CD14-positive monocyte (primary cell): ENCODE results near the gene UBE2H. TPM values are rescaled to one million over a fixed set of nuclear protein-coding genes. Genes with fewer than 3 reads are reported as not detected.

Experiments
- DNase-seq, 3 donors: peaks; one replicate each; pipeline ENCODE4 v3.0.0-alpha.2; 2011 to 2022
- H2AFZ ChIP-seq: 2 replicates; pipeline ENCODE4 v1.6.0; 2012; ENCODE audit warnings: mild to moderate bottlenecking, low read depth, low read length, inconsistent platforms; ENCODE audit not compliant: insufficient read depth, poor library complexity, severe bottlenecking
- H3K27ac ChIP-seq, 2 donors: 1 replicate in 1 of 2; 2 replicates in 1 of 2; pipeline ENCODE4 v1.5.1; 2012 to 2013; ENCODE audit warnings: low read length in 2 of 2, control low read depth in 1 of 2, inconsistent platforms in 1 of 2, low read depth in 1 of 2, mild to moderate bottlenecking in 1 of 2
- H3K27me3 ChIP-seq, 2 donors: one replicate each; pipeline versions ENCODE4 v1.6.0 to v1.6.1; 2011 to 2013; ENCODE audit warnings: low read length in 2 of 2; ENCODE audit not compliant: control insufficient read depth in 2 of 2, insufficient read depth in 2 of 2
- H3K36me3 ChIP-seq, 2 donors: replicated peaks in 1 of 2; 1 replicate in 1 of 2; 2 replicates in 1 of 2; pipeline versions ENCODE4 v1.5.1 to v1.6.1; 2012 to 2013; ENCODE audit warnings: low read length in 2 of 2, control low read depth in 1 of 2, inconsistent platforms in 1 of 2, mild to moderate bottlenecking in 1 of 2; ENCODE audit not compliant: insufficient read depth in 2 of 2, control insufficient read depth in 1 of 2
- H3K4me1 ChIP-seq, 2 donors: 1 replicate in 1 of 2; 2 replicates in 1 of 2; pipeline versions ENCODE4 v1.5.1 to v1.6.1; 2012 to 2013; ENCODE audit warnings: low read length in 2 of 2, control low read depth in 1 of 2, inconsistent platforms in 1 of 2, mild to moderate bottlenecking in 1 of 2, moderate library complexity in 1 of 2; ENCODE audit not compliant: insufficient read depth in 2 of 2, control insufficient read depth in 1 of 2
- H3K4me2 ChIP-seq: replicated peaks from 2 replicates; pipeline ENCODE3; 2012; ENCODE audit warnings: low read length, moderate library complexity, mild to moderate bottlenecking; ENCODE audit not compliant: poor library complexity, severe bottlenecking; ENCODE audit errors: extremely low read depth
- H3K4me3 ChIP-seq, 3 experiments: fragments of 200-600 bp in 1 of 3; sonication (generic) in 1 of 3; replicated peaks in 1 of 3; 1 replicate in 2 of 3; 2 replicates in 1 of 3; pipeline ENCODE4 v1.5.1; 2011 to 2013; ENCODE audit warnings: low read length in 3 of 3, mild to moderate bottlenecking in 3 of 3, control low read depth in 2 of 3, low read depth in 2 of 3, inconsistent platforms in 1 of 3, moderate library complexity in 1 of 3
- H3K79me2 ChIP-seq: 2 replicates; pipeline ENCODE4 v1.6.0; 2012; ENCODE audit warnings: mild to moderate bottlenecking, control low read depth, inconsistent platforms, low read length, moderate library complexity; ENCODE audit not compliant: insufficient read depth
- H3K9ac ChIP-seq: 2 replicates; pipeline ENCODE4 v1.6.0; 2017; ENCODE audit warnings: low read length, mild to moderate bottlenecking; ENCODE audit not compliant: insufficient read depth, poor library complexity, severe bottlenecking
- H3K9me3 ChIP-seq, 2 donors: replicated peaks in 1 of 2; 1 replicate in 1 of 2; 2 replicates in 1 of 2; pipeline versions ENCODE4 v1.5.1 to v1.6.1; 2012 to 2013; ENCODE audit warnings: low read length in 2 of 2, control low read depth in 1 of 2; ENCODE audit not compliant: control insufficient read depth in 1 of 2, insufficient read depth in 1 of 2
- H4K20me1 ChIP-seq: 2 replicates; pipeline ENCODE4 v1.6.0; 2012; ENCODE audit warnings: mild to moderate bottlenecking, low read length, control low read depth, moderate library complexity; ENCODE audit not compliant: insufficient read depth
- H3K27ac Mint-ChIP-seq, 7 donors: one replicate each; pipeline ENCODE4 v1.8.0; 2020; ENCODE audit warnings: mild to moderate bottlenecking in 7 of 7, mixed read lengths in 7 of 7, moderate library complexity in 6 of 7, inconsistent platforms in 2 of 7
- H3K27me3 Mint-ChIP-seq, 3 donors: one replicate each; pipeline ENCODE4 v1.8.0; 2021 to 2022; ENCODE audit warnings: low read depth in 3 of 3, mild to moderate bottlenecking in 3 of 3, mixed read lengths in 3 of 3, moderate library complexity in 3 of 3, inconsistent platforms in 1 of 3
- H3K36me3 Mint-ChIP-seq, 2 donors: one replicate each; pipeline ENCODE4 v1.8.0; 2020; ENCODE audit warnings: mixed read lengths in 2 of 2, inconsistent platforms in 1 of 2, mild to moderate bottlenecking in 1 of 2
- H3K4me1 Mint-ChIP-seq: one replicate; pipeline ENCODE4 v1.8.0; 2020; ENCODE audit warnings: mild to moderate bottlenecking, mixed read lengths
- H3K4me3 Mint-ChIP-seq, 2 donors: one replicate each; pipeline ENCODE4 v1.8.0; 2020; ENCODE audit warnings: mild to moderate bottlenecking in 2 of 2, mixed read lengths in 2 of 2, moderate library complexity in 1 of 2
- H3K9me3 Mint-ChIP-seq, 7 donors: one replicate each; pipeline ENCODE4 v1.8.0; 2020 to 2022; ENCODE audit warnings: mixed read lengths in 7 of 7, mild to moderate bottlenecking in 6 of 7, moderate library complexity in 6 of 7, inconsistent platforms in 2 of 7
- WGBS: methylation state at CpG from one replicate; pipeline ENCODE4 v1.1.5; 2013; ENCODE audit warnings: missing lambda C conversion rate; ENCODE audit not compliant: insufficient coverage; 5-methylcytosine and 5-hydroxymethylcytosine counted together
- intact Hi-C, 2 donors: fragments of 100-400 bp; cut with micrococcal nuclease; formaldehyde crosslinking; loops; one replicate each; pipeline versions ENCODE4 v1.15.0 to v1.15.1; 2023
- polyA plus RNA-seq, 3 donors: library from polyadenylated mRNA; depleted of rRNA in 1 of 3; unstranded in 2 of 3; stranded (reverse) in 1 of 3; fragments of 300-500 nt in 2 of 3; fragments of >200 nt in 1 of 3; fragmentation: Illumina TruSeq in 2 of 3; gene quantifications; 1 replicate in 2 of 3; 2 replicates in 1 of 3; pipeline ENCODE4 v1.2.3, GENCODE V29; 2012 to 2021
- TF ChIP-seq, protein P1 (sequence below): fragments of 200-600 bp; IDR thresholded peaks from one replicate; pipeline ENCODE4 v1.8.0; 2022; ENCODE audit warnings: antibody characterized with exemption, mild to moderate bottlenecking

UBE2H gene
- polyA plus RNA-seq, 3 donors, result 12.6 to 26.0 (median 16.0) TPM

GRCh38 chr7:129804111-129804889 lies 148.5 kb downstream of the UBE2H start:
- H3K4me3 ChIP-seq, result no peak overlapping the region
- H2AFZ ChIP-seq, result no peak overlapping the region
- WGBS, result 94% methylated on average over 15 of the region's 22 CpGs
- H3K27me3 Mint-ChIP-seq, result peaks cover 2 to 14% (median 3%) of the 10 kb centered on the region in 3 donors
- H3K9me3 Mint-ChIP-seq, result peaks cover 0 to 2% (median 0%) of the 10 kb centered on the region in 7 donors
- intact Hi-C loops, result no loop called here
- H3K4me1 Mint-ChIP-seq, result no peaks in the 10 kb centered on the region
- no peak overlapping the region for H3K27ac ChIP-seq
- no peaks in the 10 kb centered on the region for H3K9me3 ChIP-seq
- no peak for DNase-seq
- no peaks in the 10 kb centered on the region for H3K36me3 Mint-ChIP-seq
- no peak overlapping the region for H3K27ac Mint-ChIP-seq
- no peaks in the 10 kb centered on the region for H3K27me3 ChIP-seq
- no peaks in the 10 kb centered on the region for H4K20me1 ChIP-seq
- no peaks in the 10 kb centered on the region for H3K4me1 ChIP-seq
- TF ChIP-seq, protein P1, sequence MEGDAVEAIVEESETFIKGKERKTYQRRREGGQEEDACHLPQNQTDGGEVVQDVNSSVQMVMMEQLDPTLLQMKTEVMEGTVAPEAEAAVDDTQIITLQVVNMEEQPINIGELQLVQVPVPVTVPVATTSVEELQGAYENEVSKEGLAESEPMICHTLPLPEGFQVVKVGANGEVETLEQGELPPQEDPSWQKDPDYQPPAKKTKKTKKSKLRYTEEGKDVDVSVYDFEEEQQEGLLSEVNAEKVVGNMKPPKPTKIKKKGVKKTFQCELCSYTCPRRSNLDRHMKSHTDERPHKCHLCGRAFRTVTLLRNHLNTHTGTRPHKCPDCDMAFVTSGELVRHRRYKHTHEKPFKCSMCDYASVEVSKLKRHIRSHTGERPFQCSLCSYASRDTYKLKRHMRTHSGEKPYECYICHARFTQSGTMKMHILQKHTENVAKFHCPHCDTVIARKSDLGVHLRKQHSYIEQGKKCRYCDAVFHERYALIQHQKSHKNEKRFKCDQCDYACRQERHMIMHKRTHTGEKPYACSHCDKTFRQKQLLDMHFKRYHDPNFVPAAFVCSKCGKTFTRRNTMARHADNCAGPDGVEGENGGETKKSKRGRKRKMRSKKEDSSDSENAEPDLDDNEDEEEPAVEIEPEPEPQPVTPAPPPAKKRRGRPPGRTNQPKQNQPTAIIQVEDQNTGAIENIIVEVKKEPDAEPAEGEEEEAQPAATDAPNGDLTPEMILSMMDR, result no peak
- H3K4me3 Mint-ChIP-seq, result no peak overlapping the region
- no peaks in the 10 kb centered on the region for H3K36me3 ChIP-seq
- no peak overlapping the region for H3K4me2 ChIP-seq
- H3K9ac ChIP-seq, result no peak overlapping the region
- H3K79me2 ChIP-seq, result no peaks in the 10 kb centered on the region

DNA sequence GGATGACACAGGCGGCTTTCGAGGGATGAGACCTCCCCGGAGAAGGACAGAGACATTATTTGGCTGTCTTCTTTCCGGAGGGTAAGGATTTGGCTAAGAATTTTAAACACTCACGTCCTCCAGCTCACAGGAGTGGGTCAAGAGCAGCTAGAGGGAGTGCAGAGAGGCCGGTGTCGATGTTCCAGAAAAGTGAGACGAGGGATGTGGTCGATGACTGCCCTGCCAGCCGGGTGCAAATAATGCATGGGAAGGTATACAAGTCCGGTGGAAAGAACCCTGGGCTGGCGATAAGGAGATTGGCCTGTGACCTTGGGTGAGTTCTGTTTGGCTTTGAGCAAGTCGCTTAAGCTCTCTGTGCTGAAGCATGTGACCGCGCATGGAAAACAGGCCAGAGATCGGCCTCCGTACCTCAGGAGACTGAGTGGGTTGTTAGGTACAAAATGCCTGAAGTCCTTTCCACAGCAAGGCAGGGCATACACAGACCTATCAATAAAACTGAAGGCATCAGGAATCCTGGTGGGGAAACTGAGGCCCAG lies 149.1 kb downstream of the UBE2H start:
- intact Hi-C loops, result no loop called here
- DNase-seq, result no peak
- 90% methylated on average over 10 of the region's 17 CpGs for WGBS
- H3K9ac ChIP-seq, result no peak overlapping the region
- TF ChIP-seq, protein P1, result no peak
- H3K27ac Mint-ChIP-seq, result no peak overlapping the region
- no peaks in the 10 kb centered on the region for H3K9me3 ChIP-seq
- no peak overlapping the region for H3K27ac ChIP-seq
- no peak overlapping the region for H3K4me3 Mint-ChIP-seq
- H3K9me3 Mint-ChIP-seq, result peaks cover 0 to 2% (median 0%) of the 10 kb centered on the region in 7 donors
- no peaks in the 10 kb centered on the region for H3K36me3 ChIP-seq
- H3K4me2 ChIP-seq, result no peak overlapping the region
- H3K4me3 ChIP-seq, result no peak overlapping the region
- H3K27me3 Mint-ChIP-seq, result peaks cover 2 to 14% (median 7%) of the 10 kb centered on the region in 3 donors
- H3K4me1 ChIP-seq, result no peaks in the 10 kb centered on the region
- H3K27me3 ChIP-seq, result no peaks in the 10 kb centered on the region
- H3K79me2 ChIP-seq, result no peaks in the 10 kb centered on the region
- H3K36me3 Mint-ChIP-seq, result no peaks in the 10 kb centered on the region
- no peaks in the 10 kb centered on the region for H3K4me1 Mint-ChIP-seq
- H4K20me1 ChIP-seq, result no peaks in the 10 kb centered on the region
- H2AFZ ChIP-seq, result no peak overlapping the region
